ENCODE results near the gene BCAS1.

Gene BCAS1

GRCh38 chr20:54070187-54070987 lies at the start of gene BCAS1:
Gene BCAS1, minus strand, starts transcription at chr20:54070594. Its CDS starts 11,876 bp downstream, at chr20:54058718.
- no peak for DNase-seq (ENCODE audit: low read depth in 2 of 2, low spot score in 1 of 2)

GRCh38 chr20:54119744-54120143 lies 49.4 kb upstream of the BCAS1 start:
- DNase-seq (ENCODE audit: low read depth in 2 of 2, low spot score in 1 of 2): no peak

GRCh38 chr20:54118220-54119001 lies 48.0 kb upstream of the BCAS1 start:
- DNase-seq (ENCODE audit: low read depth in 2 of 2, low spot score in 1 of 2): no peak

GRCh38 chr20:54116550-54117235 lies 46.3 kb upstream of the BCAS1 start:
- no peak for DNase-seq (ENCODE audit: low read depth in 2 of 2, low spot score in 1 of 2)

- no peak for DNase-seq (ENCODE audit: low read depth in 2 of 2, low spot score in 1 of 2)
These were observed 44.9 kb upstream of the BCAS1 start for GRCh38 chr20:54115172-54115854.

GRCh38 chr20:54114109-54114508 lies 43.7 kb upstream of the BCAS1 start:
- DNase-seq (ENCODE audit: low read depth in 2 of 2, low spot score in 1 of 2): no peak

GRCh38 chr20:54113566-54113965 lies 43.2 kb upstream of the BCAS1 start:
- DNase-seq (ENCODE audit: low read depth in 2 of 2, low spot score in 1 of 2): no peak

GRCh38 chr20:54112221-54112884 lies 42.0 kb upstream of the BCAS1 start:
- DNase-seq (ENCODE audit: low read depth in 2 of 2, low spot score in 1 of 2): no peak

GRCh38 chr20:54111460-54111859 lies 41.1 kb upstream of the BCAS1 start:
- no peak for DNase-seq (ENCODE audit: low read depth in 2 of 2, low spot score in 1 of 2)

- DNase-seq (ENCODE audit: low read depth in 2 of 2, low spot score in 1 of 2): no peak
These were observed 40.1 kb upstream of the BCAS1 start for GRCh38 chr20:54110457-54110856.

GRCh38 chr20:54110041-54110440 lies 39.6 kb upstream of the BCAS1 start:
- DNase-seq (ENCODE audit: low read depth in 2 of 2, low spot score in 1 of 2): no peak

GRCh38 chr20:54108817-54109216 lies 38.4 kb upstream of the BCAS1 start:
- DNase-seq (ENCODE audit: low read depth in 2 of 2, low spot score in 1 of 2): no peak

- no peak for DNase-seq (ENCODE audit: low read depth in 2 of 2, low spot score in 1 of 2)
These were observed 37.9 kb upstream of the BCAS1 start for GRCh38 chr20:54108326-54108642.

- DNase-seq (ENCODE audit: low read depth in 2 of 2, low spot score in 1 of 2): no peak
These were observed 37.4 kb upstream of the BCAS1 start for GRCh38 chr20:54107600-54108325.

GRCh38 chr20:54107181-54107580 lies 36.8 kb upstream of the BCAS1 start:
- DNase-seq (ENCODE audit: low read depth in 2 of 2, low spot score in 1 of 2): no peak

GRCh38 chr20:54106162-54106561 lies 35.8 kb upstream of the BCAS1 start:
- DNase-seq (ENCODE audit: low read depth in 2 of 2, low spot score in 1 of 2): no peak

GRCh38 chr20:54105653-54106052 lies 35.3 kb upstream of the BCAS1 start:
- no peak for DNase-seq (ENCODE audit: low read depth in 2 of 2, low spot score in 1 of 2)

GRCh38 chr20:54104781-54105180 lies 34.4 kb upstream of the BCAS1 start:
- DNase-seq (ENCODE audit: low read depth in 2 of 2, low spot score in 1 of 2): no peak

GRCh38 chr20:54103762-54104600 lies 33.6 kb upstream of the BCAS1 start:
- no peak for DNase-seq (ENCODE audit: low read depth in 2 of 2, low spot score in 1 of 2)

All from stimulated activated CD8-positive, alpha-beta memory T cell treated with anti-CD3 and anti-CD28 coated beads, Interleukin-4, amount 100 ng/mL, for 4 hours (primary cell).